Lower leg skin (tissue), 4 donors: ENCODE measurements around the gene PATJ. TPM values are rescaled to one million over a fixed set of nuclear protein-coding genes. Genes with fewer than 3 reads are reported as not detected.

ENCODE experiments used
- DNase-seq, 2 donors: peaks; one replicate each; pipeline ENCODE4 v3.0.0-alpha.2; 2019; ENCODE audit warnings: low spot score in 2 of 2
- H3K4me3 ChIP-seq: fragments of 200-600 bp; sonication (generic); 2 replicates; pipeline ENCODE4 v1.5.1; 2017; ENCODE audit warnings: mild to moderate bottlenecking, low read depth; ENCODE audit not compliant: poor library complexity, severe bottlenecking
- POLR2A ChIP-seq, 2 donors: fragments of 450-650 bp; IDR thresholded peaks; one replicate each; pipeline ENCODE4 v1.6.1; 2016 to 2017; ENCODE audit warnings: antibody characterized with exemption in 2 of 2, mild to moderate bottlenecking in 1 of 2, moderate library complexity in 1 of 2
- WGBS, 2 donors: methylation state at CpG; one replicate each; pipeline ENCODE4 v1.1.5; 2018; 5-methylcytosine and 5-hydroxymethylcytosine counted together
- intact Hi-C: fragments of 100-400 bp; cut with DNase I; formaldehyde crosslinking; loops from one replicate; pipeline ENCODE4 v1.15.0; 2023; ENCODE audit warnings: low total_unique reads
- total RNA-seq, 4 donors: library from RNA; depleted of rRNA; stranded (reverse); fragments of >200 nt; gene quantifications; one replicate each; pipeline ENCODE4 v1.1.0, GENCODE V29; 2016
- TF ChIP-seq, protein P1 (sequence below), 3 donors: fragments of 450-650 bp; IDR thresholded peaks; one replicate each; pipeline ENCODE4 v1.5.1; 2016; ENCODE audit warnings: antibody characterized with exemption in 3 of 3, mild to moderate bottlenecking in 3 of 3, moderate library complexity in 2 of 3

The PATJ gene
- total RNA-seq, 4 donors from 2014 or later: 50.5 to 89.3 (median 64.5) TPM

DNA sequence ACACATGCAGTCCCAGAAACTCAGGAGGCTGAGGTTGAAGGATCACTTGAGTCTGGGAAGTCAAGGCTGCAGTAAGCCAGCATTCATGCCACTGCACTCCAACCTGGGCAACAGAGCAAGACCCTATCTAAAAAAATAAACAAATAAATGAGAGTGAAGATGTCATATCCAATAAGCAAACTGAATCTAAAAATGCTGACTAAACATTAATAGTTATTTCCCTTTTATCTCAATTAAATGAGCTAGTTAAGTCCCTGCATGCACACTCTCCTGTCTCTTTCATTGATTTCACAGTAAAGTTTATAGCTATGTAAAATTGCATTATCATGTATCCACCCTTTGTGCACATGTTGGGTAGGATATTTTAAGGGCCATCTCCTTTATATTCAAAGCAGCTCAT is 371.2 kb downstream of the PATJ start:
- TF ChIP-seq POLR2A (IDR thresholded peaks at IDR 0.05): no peak
- TF ChIP-seq, protein P1, sequence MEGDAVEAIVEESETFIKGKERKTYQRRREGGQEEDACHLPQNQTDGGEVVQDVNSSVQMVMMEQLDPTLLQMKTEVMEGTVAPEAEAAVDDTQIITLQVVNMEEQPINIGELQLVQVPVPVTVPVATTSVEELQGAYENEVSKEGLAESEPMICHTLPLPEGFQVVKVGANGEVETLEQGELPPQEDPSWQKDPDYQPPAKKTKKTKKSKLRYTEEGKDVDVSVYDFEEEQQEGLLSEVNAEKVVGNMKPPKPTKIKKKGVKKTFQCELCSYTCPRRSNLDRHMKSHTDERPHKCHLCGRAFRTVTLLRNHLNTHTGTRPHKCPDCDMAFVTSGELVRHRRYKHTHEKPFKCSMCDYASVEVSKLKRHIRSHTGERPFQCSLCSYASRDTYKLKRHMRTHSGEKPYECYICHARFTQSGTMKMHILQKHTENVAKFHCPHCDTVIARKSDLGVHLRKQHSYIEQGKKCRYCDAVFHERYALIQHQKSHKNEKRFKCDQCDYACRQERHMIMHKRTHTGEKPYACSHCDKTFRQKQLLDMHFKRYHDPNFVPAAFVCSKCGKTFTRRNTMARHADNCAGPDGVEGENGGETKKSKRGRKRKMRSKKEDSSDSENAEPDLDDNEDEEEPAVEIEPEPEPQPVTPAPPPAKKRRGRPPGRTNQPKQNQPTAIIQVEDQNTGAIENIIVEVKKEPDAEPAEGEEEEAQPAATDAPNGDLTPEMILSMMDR (IDR thresholded peaks at IDR 0.05): no peak
- intact Hi-C loops: no loop called here
- no peak for DNase-seq
- no peak overlapping the region for H3K4me3 ChIP-seq

DNA sequence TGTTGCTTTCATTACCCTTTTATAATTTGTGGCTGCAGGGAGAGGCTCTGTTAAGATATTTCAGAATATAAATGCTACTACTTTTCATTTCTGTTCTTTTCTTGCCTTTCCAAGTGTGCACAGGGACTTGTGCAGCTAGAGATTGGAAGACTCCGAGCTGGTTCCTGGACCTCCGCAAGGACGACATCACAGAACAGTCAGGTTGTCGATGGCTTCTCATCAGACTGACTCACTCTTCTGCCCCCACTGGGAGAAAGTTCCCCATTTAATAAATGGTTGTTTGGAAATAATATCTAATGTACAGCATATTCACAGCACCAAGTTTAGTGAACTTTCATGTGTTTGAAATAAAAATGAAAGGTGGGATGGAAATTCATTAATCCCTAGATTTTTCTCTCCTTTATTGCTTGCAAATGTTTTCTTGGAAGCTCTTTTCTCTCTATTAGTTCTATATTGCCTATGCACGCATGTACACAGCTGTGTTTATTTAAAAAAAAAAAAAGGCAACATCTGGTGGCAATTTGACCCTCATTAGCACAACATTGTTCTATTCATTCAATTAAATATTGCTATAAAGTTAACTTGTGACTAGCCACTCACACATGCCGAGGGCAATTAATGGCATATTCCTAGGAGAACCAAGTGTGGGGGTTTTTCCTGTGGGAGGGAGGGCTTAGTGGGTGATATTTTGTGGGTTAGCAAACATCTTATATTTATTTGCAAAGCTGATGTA is 374.9 kb downstream of the PATJ start:
- WGBS, 2 donors: 63 to 76% methylated on average over 6 of the region's 6 CpGs
- intact Hi-C loops: no loop called here
- no peak for TF ChIP-seq POLR2A (IDR thresholded peaks at IDR 0.05)
- TF ChIP-seq, protein P1 (IDR thresholded peaks at IDR 0.05): no peak
- H3K4me3 ChIP-seq: no peak overlapping the region
- no peak for DNase-seq

DNA sequence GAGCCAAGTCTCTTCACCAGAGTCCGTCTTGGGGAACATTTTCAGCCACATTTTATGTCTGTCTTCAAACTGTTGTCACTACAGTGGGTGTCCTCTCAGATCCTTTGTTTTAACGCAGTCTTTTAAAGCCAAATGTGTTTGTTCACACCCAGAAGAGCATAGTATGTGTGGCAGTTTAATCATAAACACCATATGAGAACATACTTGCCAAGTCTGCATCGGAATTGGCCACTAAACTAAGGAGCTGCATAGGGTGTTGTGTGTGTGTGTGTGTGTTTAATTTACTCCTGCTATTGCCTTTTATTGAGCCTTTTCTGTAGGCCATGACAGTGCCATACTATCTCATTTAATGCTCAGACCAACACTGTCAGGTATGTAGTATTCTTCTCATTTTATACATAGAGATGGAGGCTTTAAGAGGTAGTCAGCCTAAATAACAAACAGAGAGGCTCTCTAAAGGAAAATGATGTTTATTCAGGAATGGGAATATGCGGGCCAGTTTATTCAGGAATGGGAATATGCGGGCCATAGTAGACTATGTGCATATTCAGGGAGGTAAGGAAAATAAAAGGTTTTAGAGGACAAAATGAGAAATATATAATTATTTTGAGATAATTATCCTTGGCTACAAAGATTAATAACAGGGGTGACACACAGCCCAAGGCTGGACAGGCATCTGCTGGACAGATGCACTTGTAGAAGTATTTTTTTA is 384.5 kb downstream of the PATJ start:
- DNase-seq: no peak

DNA sequence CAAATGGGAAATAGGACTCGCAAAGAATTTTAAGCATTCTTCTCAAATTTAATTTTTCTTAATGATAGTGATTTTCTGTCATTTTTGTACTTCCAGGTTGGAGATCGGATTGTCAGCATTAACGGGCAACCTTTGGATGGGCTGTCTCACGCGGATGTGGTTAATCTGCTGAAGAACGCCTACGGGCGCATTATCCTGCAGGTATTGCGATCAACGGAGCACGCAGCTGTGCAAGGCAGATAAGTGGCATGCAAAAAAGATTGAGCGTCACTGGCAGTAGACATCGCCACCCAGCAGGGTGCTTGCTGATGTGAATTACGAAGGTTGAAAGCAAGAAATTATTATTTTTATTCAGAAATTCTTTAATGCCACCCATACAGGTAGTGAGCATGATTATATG is 386.5 kb downstream of the PATJ start:
- WGBS, 2 donors: 89 to 92% methylated on average over 14 of the region's 14 CpGs
- intact Hi-C loops: no loop called here

More for the DNA sequence above, 384.5 kb downstream of the PATJ start:
- H3K4me3 ChIP-seq: no peak overlapping the region
- no peak for TF ChIP-seq POLR2A (IDR thresholded peaks at IDR 0.05)
- TF ChIP-seq, protein P1 (IDR thresholded peaks at IDR 0.05): no peak
- intact Hi-C loops: no loop called here
- 80 to 89% methylated on average over 5 of the region's 5 CpGs for WGBS, 2 donors

DNA sequence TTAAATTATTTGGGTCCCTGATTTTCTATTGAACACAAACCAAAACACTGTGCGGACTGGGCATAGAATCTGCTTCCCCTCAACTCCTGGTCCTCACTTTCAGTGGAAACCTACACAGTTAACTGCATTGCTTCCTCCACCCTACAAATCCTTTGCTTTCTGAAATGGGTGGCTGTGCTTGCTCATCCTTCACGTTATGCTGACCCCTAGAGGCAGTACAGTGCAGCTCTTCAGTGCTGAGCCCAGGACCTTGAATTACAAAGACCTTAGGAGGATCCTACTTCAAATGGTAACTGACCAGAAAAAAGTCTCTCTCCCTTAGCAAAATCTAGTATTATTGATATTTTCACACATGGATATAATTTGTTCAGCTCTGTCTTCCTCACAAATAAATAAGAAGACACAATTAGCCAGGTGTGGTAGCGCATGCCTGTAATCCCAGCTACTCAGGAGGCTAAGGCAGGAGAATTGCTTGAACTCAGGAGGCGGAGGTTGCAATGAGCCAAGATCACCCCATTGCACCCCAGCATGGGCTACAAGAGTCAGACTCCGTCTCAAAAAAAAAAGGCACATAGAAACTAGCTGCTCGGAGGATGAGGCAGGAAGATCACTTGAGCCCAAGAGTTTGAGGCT is 388.9 kb downstream of the PATJ start:
- H3K4me3 ChIP-seq: no peak overlapping the region
- no peak for DNase-seq
- intact Hi-C loops: no loop called here
- WGBS, 2 donors: 76% methylated on average over 6 of the region's 6 CpGs
- TF ChIP-seq, protein P1 (IDR thresholded peaks at IDR 0.05): no peak
- no peak for TF ChIP-seq POLR2A (IDR thresholded peaks at IDR 0.05)

More for the DNA sequence above, 386.5 kb downstream of the PATJ start:
- TF ChIP-seq POLR2A (IDR thresholded peaks at IDR 0.05): no peak
- TF ChIP-seq, protein P1 (IDR thresholded peaks at IDR 0.05): no peak
- DNase-seq: no peak
- H3K4me3 ChIP-seq: no peak overlapping the region
